Endodermal cell (in vitro differentiated cells): ENCODE measurements around the gene PITPNC1. TPM values are rescaled to one million over a fixed set of nuclear protein-coding genes. Genes with fewer than 3 reads are reported as not detected.
"Not testable (repeated sequence)": the region's sequence is repeated elsewhere in the genome, so short reads cannot be mapped to it uniquely, and the experiment has no call there.

Experiments used
- DNase-seq: peaks from one replicate; pipeline ENCODE4 v3.0.0-alpha.2; 2017
- H3K27ac ChIP-seq: 2 replicates; pipeline ENCODE4 v1.5.1; 2013; ENCODE audit warnings: mild to moderate bottlenecking, low read depth, low read length, moderate library complexity
- H3K27me3 ChIP-seq: 2 replicates; pipeline ENCODE4 v1.6.1; 2013; ENCODE audit warnings: mild to moderate bottlenecking, low read length, moderate library complexity; ENCODE audit not compliant: insufficient read depth, control insufficient read depth, poor library complexity, severe bottlenecking
- H3K36me3 ChIP-seq: 2 replicates; pipeline ENCODE4 v1.7.0; 2013; ENCODE audit warnings: mild to moderate bottlenecking, low read length, moderate library complexity; ENCODE audit not compliant: control insufficient read depth, insufficient read depth
- H3K4me1 ChIP-seq: one replicate; pipeline ENCODE4 v1.7.0; 2013; ENCODE audit warnings: low read length; ENCODE audit not compliant: control insufficient read depth, insufficient read depth
- H3K4me3 ChIP-seq: 2 replicates; pipeline ENCODE4 v1.5.1; 2013; ENCODE audit warnings: mild to moderate bottlenecking, low read length, moderate library complexity
- H3K9ac ChIP-seq: 2 replicates; pipeline ENCODE4 v1.6.1; 2013; ENCODE audit warnings: mild to moderate bottlenecking, low read length, moderate library complexity; ENCODE audit not compliant: poor library complexity, severe bottlenecking; ENCODE audit errors: extremely low read depth
- H3K9me3 ChIP-seq: 2 replicates; pipeline ENCODE4 v1.6.1; 2013; ENCODE audit warnings: mild to moderate bottlenecking, low read length, moderate library complexity; ENCODE audit not compliant: control insufficient read depth
- H3K27ac Mint-ChIP-seq: 2 replicates; pipeline ENCODE4 v1.8.0; 2020; ENCODE audit warnings: mixed read lengths
- H3K27me3 Mint-ChIP-seq: 2 replicates; pipeline ENCODE4 v1.8.0; 2021; ENCODE audit warnings: mild to moderate bottlenecking, mixed read lengths; ENCODE audit not compliant: insufficient read depth
- H3K36me3 Mint-ChIP-seq: 2 replicates; pipeline ENCODE4 v1.8.0; 2020; ENCODE audit warnings: low read depth, mixed read lengths
- H3K4me1 Mint-ChIP-seq: 2 replicates; pipeline ENCODE4 v1.8.0; 2020; ENCODE audit warnings: mixed read lengths
- H3K4me3 Mint-ChIP-seq: 2 replicates; pipeline ENCODE4 v1.8.0; 2020; ENCODE audit warnings: mild to moderate bottlenecking, moderate library complexity, mixed read lengths
- H3K9me3 Mint-ChIP-seq: 2 replicates; pipeline ENCODE4 v1.8.0; 2020; ENCODE audit warnings: mild to moderate bottlenecking, mixed read lengths
- CTCF ChIP-seq: fragments of 200-600 bp; sonication (generic); conservative IDR thresholded peaks from 2 replicates; pipeline ENCODE4 v1.5.0; 2021; ENCODE audit warnings: antibody characterized with exemption, mild to moderate bottlenecking
- WGBS, 2 experiments: methylation state at CpG; one replicate each; pipeline versions ENCODE4 v1.1.5 to v1.1.7; 2013; ENCODE audit warnings: missing lambda C conversion rate in 2 of 2, mixed read lengths in 1 of 2; ENCODE audit not compliant: insufficient coverage in 1 of 2, insufficient read length in 1 of 2; 5-methylcytosine and 5-hydroxymethylcytosine counted together
- total RNA-seq, 2 donors: library from RNA; stranded (reverse); fragmentation: NEBNext Ultra II Directional in 1 of 2; extraction: Animal tissue kit (Norgen Biotek cat#: 25700) in 1 of 2; gene quantifications; 2 replicates in 1 of 2; 3 replicates in 1 of 2; pipeline ENCODE4 v1.2.1, GENCODE V29; 2021

PITPNC1 gene
- total RNA-seq, 2 donors from 2014 or later, result 28.9 to 36.4 TPM

- Histone ChIP-seq H3K4me1 (no peaks in the 10 kb centered on the region), H3K27me3 (no peaks in the 10 kb centered on the region), H3K4me3 (no peak overlapping the region), H3K9me3 (peaks cover 12% of the 10 kb centered on the region), H3K9ac (no peak overlapping the region), H3K36me3 (no peaks in the 10 kb centered on the region), H3K27ac (no peak overlapping the region)
- no peak overlapping the region for H3K4me3 Mint-ChIP-seq
- DNase-seq, result no peak
- no peak for TF ChIP-seq CTCF
- H3K27me3 Mint-ChIP-seq, result no peaks in the 10 kb centered on the region
- H3K9me3 Mint-ChIP-seq, result peaks cover 14% of the 10 kb centered on the region
- H3K36me3 Mint-ChIP-seq, result peaks cover 13% of the 10 kb centered on the region
- H3K4me1 Mint-ChIP-seq, result no peaks in the 10 kb centered on the region
- no peak overlapping the region for H3K27ac Mint-ChIP-seq
- WGBS, 2 experiments, result 97 to 100% methylated on average over 1 of the region's 1 CpG
Measured at GRCh38 chr17:67417507-67417906, 40.4 kb downstream of the PITPNC1 start.

- Mint-ChIP-seq H3K27ac (no peak overlapping the region), H3K27me3 (no peaks in the 10 kb centered on the region), H3K4me3 (no peak overlapping the region), H3K9me3 (peaks cover 4% of the 10 kb centered on the region), H3K4me1 (no peaks in the 10 kb centered on the region), H3K36me3 (peaks cover 9% of the 10 kb centered on the region)
- no peak overlapping the region for H3K9ac ChIP-seq
- TF ChIP-seq CTCF, result no peak
- no peaks in the 10 kb centered on the region for H3K9me3 ChIP-seq
- 95% methylated on average over 5 of the region's 5 CpGs; no CpG with 5 or more reads in 1 of the 2 experiments for WGBS, 2 experiments
- H3K27me3 ChIP-seq, result no peaks in the 10 kb centered on the region
- H3K27ac ChIP-seq, result no peak overlapping the region
- no peak overlapping the region for H3K4me3 ChIP-seq
- DNase-seq, result no peak
- no peaks in the 10 kb centered on the region for H3K36me3 ChIP-seq
- no peaks in the 10 kb centered on the region for H3K4me1 ChIP-seq
Measured at GRCh38 chr17:67420994-67421393, 43.9 kb downstream of the PITPNC1 start.

GRCh38 chr17:67421869-67422273 lies 44.8 kb downstream of the PITPNC1 start:
- peaks cover 9% of the 10 kb centered on the region for H3K36me3 Mint-ChIP-seq
- Histone ChIP-seq H3K27me3 (no peaks in the 10 kb centered on the region), H3K9ac (no peak overlapping the region), H3K4me1 (no peaks in the 10 kb centered on the region), H3K36me3 (no peaks in the 10 kb centered on the region), H3K9me3 (no peaks in the 10 kb centered on the region), H3K27ac (no peak overlapping the region), H3K4me3 (no peak overlapping the region)
- no peak overlapping the region for H3K4me3 Mint-ChIP-seq
- DNase-seq, result no peak
- no peaks in the 10 kb centered on the region for H3K4me1 Mint-ChIP-seq
- no peak for TF ChIP-seq CTCF
- 74 to 75% methylated on average over 3 of the region's 3 CpGs for WGBS, 2 experiments
- H3K27me3 Mint-ChIP-seq, result no peaks in the 10 kb centered on the region
- no peak overlapping the region for H3K27ac Mint-ChIP-seq
- peaks cover 4% of the 10 kb centered on the region for H3K9me3 Mint-ChIP-seq

- not testable (repeated sequence) for DNase-seq, H3K9me3 Mint-ChIP-seq, H3K4me1 ChIP-seq, H3K4me1 Mint-ChIP-seq, H3K4me3 Mint-ChIP-seq, H3K36me3 Mint-ChIP-seq, H3K36me3 ChIP-seq, H3K27me3 ChIP-seq, H3K4me3 ChIP-seq, H3K9me3 ChIP-seq, H3K27ac ChIP-seq, H3K27me3 Mint-ChIP-seq, H3K9ac ChIP-seq
- peak overlapping the region; percentile 41 for H3K27ac Mint-ChIP-seq
- 81 to 98% methylated on average over 3 of the region's 4 CpGs for WGBS, 2 experiments
Measured at GRCh38 chr17:67422296-67422695, 45.2 kb downstream of the PITPNC1 start.
